Right forelimb (tissue), 1 donor: Measurements from ENCODE around the gene ICAM1.
A peak's percentile ranks its signal among the peaks of the same experiment; 100 is the strongest.

Source experiments
- DNase-seq: peaks from one replicate; pipeline ENCODE4 v3.0.0-alpha.2; 2018

ICAM1 gene

GRCh38 chr19:10329555-10329954, 58.6 kb downstream of the ICAM1 start:
- DNase-seq: no peak

GRCh38 chr19:10332158-10332964, 61.4 kb downstream of the ICAM1 start:
- no peak for DNase-seq

- DNase-seq: peak; percentile 98
These were observed 62.2 kb downstream of the ICAM1 start, which contains the start of gene RAVER1 for GRCh38 chr19:10332965-10333757. Gene RAVER1 (minus strand): TSS chr19:10333529. CDS start chr19:10333507, 22 bp downstream.

- DNase-seq: no peak
These were observed 63.1 kb downstream of the ICAM1 start for GRCh38 chr19:10333758-10334587.

- DNase-seq: peak; percentile 93
These were observed 63.9 kb downstream of the ICAM1 start for GRCh38 chr19:10334588-10335351.

- no peak for DNase-seq
These were observed 64.5 kb downstream of the ICAM1 start for GRCh38 chr19:10335352-10335985.
